ENCODE measurements around the gene ZFHX3.

DNA sequence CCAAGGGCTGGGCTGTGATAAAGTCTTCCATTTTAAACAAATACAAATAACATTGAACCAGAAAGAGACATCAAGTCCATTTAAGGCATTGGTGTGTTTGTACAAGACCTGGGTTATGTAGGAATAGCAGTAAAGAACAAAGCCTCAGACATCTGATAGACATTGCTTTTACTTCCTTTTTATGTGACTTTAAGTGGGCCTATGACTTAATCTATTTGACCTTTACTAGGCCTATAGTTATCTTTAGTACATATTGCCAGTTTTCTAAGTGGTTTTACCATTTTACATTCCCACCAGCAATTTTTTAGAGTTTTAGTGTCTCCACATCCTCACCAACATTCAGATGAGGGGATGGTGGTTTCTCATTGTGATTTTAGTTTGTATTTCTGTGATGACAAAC lies 298.8 kb downstream of the ZFHX3 start:
- TF ChIP-seq EZH2 (IDR thresholded peaks at IDR 0.05; ENCODE audit: borderline replicate concordance, low read depth, low read length, severe bottlenecking): no peak
- TF ChIP-seq, protein P1, sequence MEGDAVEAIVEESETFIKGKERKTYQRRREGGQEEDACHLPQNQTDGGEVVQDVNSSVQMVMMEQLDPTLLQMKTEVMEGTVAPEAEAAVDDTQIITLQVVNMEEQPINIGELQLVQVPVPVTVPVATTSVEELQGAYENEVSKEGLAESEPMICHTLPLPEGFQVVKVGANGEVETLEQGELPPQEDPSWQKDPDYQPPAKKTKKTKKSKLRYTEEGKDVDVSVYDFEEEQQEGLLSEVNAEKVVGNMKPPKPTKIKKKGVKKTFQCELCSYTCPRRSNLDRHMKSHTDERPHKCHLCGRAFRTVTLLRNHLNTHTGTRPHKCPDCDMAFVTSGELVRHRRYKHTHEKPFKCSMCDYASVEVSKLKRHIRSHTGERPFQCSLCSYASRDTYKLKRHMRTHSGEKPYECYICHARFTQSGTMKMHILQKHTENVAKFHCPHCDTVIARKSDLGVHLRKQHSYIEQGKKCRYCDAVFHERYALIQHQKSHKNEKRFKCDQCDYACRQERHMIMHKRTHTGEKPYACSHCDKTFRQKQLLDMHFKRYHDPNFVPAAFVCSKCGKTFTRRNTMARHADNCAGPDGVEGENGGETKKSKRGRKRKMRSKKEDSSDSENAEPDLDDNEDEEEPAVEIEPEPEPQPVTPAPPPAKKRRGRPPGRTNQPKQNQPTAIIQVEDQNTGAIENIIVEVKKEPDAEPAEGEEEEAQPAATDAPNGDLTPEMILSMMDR (IDR thresholded peaks at IDR 0.05; ENCODE audit: extremely low read depth in 1 of 2, insufficient read depth in 1 of 2, low read depth in 1 of 2, low read length in 2 of 2): no peak
- TF ChIP-seq MYC (IDR thresholded peaks at IDR 0.05; ENCODE audit: low read depth, low read length): no peak
- TF ChIP-seq, protein P2, sequence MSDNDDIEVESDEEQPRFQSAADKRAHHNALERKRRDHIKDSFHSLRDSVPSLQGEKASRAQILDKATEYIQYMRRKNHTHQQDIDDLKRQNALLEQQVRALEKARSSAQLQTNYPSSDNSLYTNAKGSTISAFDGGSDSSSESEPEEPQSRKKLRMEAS (IDR thresholded peaks at IDR 0.05; ENCODE audit: insufficient read depth, insufficient read length): no peak
- TF ChIP-seq GATA2 (IDR thresholded peaks at IDR 0.05; ENCODE audit: insufficient read depth, insufficient read length, low read depth, low read length): no peak
- no peak for TF ChIP-seq JUN (IDR thresholded peaks at IDR 0.05; ENCODE audit: borderline replicate concordance, insufficient read depth, insufficient read length, low read depth)

Data from endothelial cell of umbilical vein (primary cell).